Fibroblast of the conjunctiva (primary cell): Measurements from ENCODE around the gene GDPD5.
"Not testable (repeated sequence)": the region's sequence is repeated elsewhere in the genome, so short reads cannot be mapped to it uniquely, and the experiment has no call there.

Source experiments
- DNase-seq: peaks from one replicate; pipeline ENCODE4 v3.0.0-alpha.2; 2010; ENCODE audit warnings: low read depth

Gene GDPD5

GRCh38 chr11:75428989-75429640 lies 96.6 kb downstream of the GDPD5 start:
- no peak for DNase-seq

- peak; percentile 43 for DNase-seq
Measured at GRCh38 chr11:75428281-75428724, 97.4 kb downstream of the GDPD5 start.

GRCh38 chr11:75427181-75427580 lies 98.6 kb downstream of the GDPD5 start:
- no peak for DNase-seq

GRCh38 chr11:75426720-75427086 lies 99.0 kb downstream of the GDPD5 start:
- DNase-seq = no peak

- DNase-seq = no peak
Measured at GRCh38 chr11:75425422-75425821, 100.3 kb downstream of the GDPD5 start.

GRCh38 chr11:75424396-75424795 lies 101.3 kb downstream of the GDPD5 start:
- no peak for DNase-seq

GRCh38 chr11:75423721-75424120 lies 102.0 kb downstream of the GDPD5 start:
- DNase-seq = no peak

GRCh38 chr11:75422248-75423231 lies 103.2 kb downstream of the GDPD5 start:
- DNase-seq = no peak

GRCh38 chr11:75421902-75422247 lies 103.9 kb downstream of the GDPD5 start:
- no peak for DNase-seq

- no peak for DNase-seq
Measured at GRCh38 chr11:75421035-75421602, 104.6 kb downstream of the GDPD5 start.

- no peak for DNase-seq
Measured at GRCh38 chr11:75420224-75421034, 105.3 kb downstream of the GDPD5 start.

- DNase-seq = no peak
Measured at GRCh38 chr11:75413864-75414263, 111.9 kb downstream of the GDPD5 start.

- not testable (repeated sequence) for DNase-seq
Measured at GRCh38 chr11:75413146-75413545, 112.6 kb downstream of the GDPD5 start.

GRCh38 chr11:75409971-75410370 lies 115.8 kb downstream of the GDPD5 start:
- DNase-seq = not testable (repeated sequence)

- no peak for DNase-seq
Measured at GRCh38 chr11:75408957-75409219, 116.9 kb downstream of the GDPD5 start.

GRCh38 chr11:75406338-75406777 lies 119.4 kb downstream of the GDPD5 start:
- no peak for DNase-seq

GRCh38 chr11:75403983-75404658 lies 121.6 kb downstream of the GDPD5 start:
- no peak for DNase-seq

- no peak for DNase-seq
Measured at GRCh38 chr11:75403037-75403436, 122.7 kb downstream of the GDPD5 start.

- DNase-seq = no peak
Measured at GRCh38 chr11:75402002-75402773, 123.6 kb downstream of the GDPD5 start.

GRCh38 chr11:75400146-75400865 lies 125.4 kb downstream of the GDPD5 start:
- DNase-seq = no peak
